HG02763 (cell line): ENCODE data around the gene CPB2.

Experiments
- ATAC-seq: cut with Tn5 transposase; IDR thresholded peaks from one replicate; pipeline ENCODE4 v1.9.1; 2021; ENCODE audit warnings: mild to moderate bottlenecking, moderate library complexity; ENCODE audit not compliant: unreplicated experiment

CPB2 gene

GRCh38 chr13:46006688-46007452 is 98.0 kb downstream of the CPB2 start:
- ATAC-seq, result no peak

- no peak for ATAC-seq
These were observed 100.3 kb downstream of the CPB2 start for GRCh38 chr13:46004491-46004890.
